Measurements from ENCODE around the gene IZUMO4.

DNA sequence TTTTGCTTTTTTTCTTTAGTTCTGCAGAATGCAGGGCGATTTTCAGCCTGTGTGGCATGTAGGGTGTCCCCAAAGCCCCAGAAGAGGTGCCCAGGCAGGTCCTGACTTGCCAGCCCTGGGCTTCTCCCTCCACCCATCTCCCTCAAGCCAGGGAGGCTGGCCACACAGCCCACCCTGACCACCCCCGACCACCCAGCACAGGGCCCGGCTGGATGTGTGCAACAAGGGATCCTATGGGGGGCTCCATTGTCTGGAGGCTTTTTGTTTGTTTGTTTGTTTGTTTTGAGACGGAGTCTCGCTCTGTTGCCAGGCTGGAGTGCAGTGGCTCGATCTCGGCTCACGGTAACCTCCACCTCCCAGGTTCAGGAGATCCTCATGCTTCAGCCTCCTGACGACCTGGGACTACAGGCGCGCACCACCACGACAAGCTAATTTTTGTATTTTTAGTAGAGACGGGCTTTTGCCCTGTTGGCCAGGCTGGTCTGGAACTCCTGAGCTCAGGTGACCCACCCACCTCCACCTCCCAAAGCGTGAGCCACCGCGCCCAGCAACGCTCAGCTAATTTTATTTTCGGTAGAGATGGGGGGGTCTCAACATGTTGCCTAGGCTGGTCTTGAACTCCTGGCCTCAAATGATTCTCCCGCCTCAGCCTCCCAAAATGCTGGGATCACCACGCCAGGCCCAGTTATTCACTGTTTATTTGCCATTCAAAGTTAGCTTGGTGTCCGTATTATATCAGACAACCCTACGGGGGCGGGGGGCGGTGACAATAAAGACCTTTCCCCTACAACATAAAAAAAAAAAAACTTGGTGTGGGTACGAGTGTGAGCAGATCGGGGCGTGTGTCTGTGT lies 37.9 kb upstream of the IZUMO4 start:
- TF ChIP-seq, protein P1, sequence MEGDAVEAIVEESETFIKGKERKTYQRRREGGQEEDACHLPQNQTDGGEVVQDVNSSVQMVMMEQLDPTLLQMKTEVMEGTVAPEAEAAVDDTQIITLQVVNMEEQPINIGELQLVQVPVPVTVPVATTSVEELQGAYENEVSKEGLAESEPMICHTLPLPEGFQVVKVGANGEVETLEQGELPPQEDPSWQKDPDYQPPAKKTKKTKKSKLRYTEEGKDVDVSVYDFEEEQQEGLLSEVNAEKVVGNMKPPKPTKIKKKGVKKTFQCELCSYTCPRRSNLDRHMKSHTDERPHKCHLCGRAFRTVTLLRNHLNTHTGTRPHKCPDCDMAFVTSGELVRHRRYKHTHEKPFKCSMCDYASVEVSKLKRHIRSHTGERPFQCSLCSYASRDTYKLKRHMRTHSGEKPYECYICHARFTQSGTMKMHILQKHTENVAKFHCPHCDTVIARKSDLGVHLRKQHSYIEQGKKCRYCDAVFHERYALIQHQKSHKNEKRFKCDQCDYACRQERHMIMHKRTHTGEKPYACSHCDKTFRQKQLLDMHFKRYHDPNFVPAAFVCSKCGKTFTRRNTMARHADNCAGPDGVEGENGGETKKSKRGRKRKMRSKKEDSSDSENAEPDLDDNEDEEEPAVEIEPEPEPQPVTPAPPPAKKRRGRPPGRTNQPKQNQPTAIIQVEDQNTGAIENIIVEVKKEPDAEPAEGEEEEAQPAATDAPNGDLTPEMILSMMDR (IDR thresholded peaks at IDR 0.05) = no peak
- no peak for TF ChIP-seq POLR2A (IDR thresholded peaks at IDR 0.05)

Measured in heart left ventricle (tissue), 13 donors.